D341Med (cell line): ENCODE measurements around the gene EEA1.

Source experiments
- DNase-seq: peaks from one replicate; pipeline ENCODE4 v3.0.0; 2012; ENCODE audit warnings: low spot score

EEA1 gene

DNA sequence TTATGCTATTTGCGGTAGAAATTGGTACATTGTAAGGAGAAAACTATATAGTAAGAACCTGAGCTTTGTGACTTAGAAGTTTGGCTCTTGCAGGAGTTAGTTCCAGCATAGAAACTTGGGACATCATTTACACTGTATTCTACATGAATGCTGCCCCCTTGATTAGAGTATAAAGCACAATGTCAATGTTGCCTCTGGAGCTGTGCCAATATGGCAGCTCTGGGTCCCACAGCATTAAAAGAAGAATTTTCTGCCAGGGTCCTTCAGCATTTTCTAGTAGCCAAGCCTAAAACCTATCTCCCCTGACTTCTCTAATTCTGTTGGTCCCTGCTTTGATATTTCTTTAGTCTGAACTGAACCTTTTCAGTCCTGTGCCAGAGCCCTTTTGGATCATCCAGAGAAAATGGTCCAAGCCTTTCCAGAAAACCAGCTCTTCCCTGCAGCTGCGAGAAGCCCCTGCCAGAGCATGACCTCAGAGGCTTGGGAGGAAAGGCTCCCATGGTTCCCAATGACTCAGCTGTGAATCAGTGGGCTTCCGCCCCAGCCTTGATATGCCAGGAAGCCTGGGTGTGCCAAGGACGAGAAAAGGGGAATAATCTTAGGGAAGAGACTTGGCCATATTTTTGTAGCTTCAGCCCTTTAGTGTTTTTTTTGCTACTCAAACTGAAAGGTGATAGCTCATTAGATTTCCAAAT, 183.1 kb downstream of the EEA1 start:
- DNase-seq: no peak

DNA sequence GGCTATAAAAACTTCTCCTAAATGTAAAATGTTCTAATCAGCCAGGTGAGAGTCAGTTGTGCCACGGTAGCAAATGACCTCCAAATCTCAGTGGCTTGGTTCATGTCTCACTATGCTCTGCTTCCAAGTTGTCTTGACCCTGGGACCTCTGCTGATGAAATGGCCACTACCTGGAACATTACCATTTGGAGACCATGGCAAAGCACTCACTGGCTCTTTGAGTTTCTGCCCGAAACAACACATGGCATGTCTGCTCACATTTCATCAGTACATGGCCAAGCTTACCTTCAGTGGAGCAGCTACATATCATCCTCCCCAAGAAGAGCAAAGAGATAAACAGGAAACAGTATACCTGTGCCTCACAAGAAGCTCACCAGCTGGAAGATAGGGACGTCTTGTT, 186.1 kb downstream of the EEA1 start:
- DNase-seq: no peak

DNA sequence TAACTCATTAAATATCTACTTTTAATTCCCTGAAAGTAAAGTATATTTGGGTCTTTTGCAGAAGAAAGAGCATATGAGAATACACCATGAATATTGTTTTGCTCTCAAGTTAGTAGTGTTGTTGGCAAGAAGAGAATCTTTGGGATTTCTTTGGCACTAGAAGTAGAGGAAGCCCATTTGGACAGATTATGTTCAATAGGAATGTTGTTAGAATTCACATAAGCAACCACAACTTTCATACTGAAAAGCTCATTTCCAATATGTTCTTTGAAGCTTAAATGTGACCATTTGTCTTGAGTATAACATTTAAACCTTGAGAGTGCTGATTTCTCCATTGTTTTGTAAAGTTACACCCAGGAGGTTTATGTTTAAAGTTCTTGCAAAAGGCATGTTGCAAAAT, 188.7 kb downstream of the EEA1 start:
- no peak for DNase-seq

DNA sequence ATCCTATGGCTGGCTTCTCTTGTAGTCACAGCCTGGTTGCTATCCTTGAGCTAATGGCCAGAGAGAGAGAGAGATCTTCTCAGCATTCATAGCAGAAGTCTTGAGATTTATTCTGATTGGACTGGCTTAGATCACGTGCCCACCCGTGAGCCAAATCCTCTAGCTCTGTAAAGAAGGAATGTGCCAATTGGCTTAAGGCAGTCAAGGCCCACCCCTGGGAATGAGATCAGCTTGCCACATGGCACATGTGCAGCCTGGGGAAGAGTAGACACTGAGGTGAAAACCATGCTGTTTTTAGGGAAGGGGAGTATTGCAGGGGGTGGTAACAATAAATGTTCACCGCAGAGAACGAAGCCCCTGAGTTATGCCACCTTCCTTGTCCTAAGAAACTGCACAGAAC, 190.0 kb downstream of the EEA1 start:
- peak; percentile 41 for DNase-seq

DNA sequence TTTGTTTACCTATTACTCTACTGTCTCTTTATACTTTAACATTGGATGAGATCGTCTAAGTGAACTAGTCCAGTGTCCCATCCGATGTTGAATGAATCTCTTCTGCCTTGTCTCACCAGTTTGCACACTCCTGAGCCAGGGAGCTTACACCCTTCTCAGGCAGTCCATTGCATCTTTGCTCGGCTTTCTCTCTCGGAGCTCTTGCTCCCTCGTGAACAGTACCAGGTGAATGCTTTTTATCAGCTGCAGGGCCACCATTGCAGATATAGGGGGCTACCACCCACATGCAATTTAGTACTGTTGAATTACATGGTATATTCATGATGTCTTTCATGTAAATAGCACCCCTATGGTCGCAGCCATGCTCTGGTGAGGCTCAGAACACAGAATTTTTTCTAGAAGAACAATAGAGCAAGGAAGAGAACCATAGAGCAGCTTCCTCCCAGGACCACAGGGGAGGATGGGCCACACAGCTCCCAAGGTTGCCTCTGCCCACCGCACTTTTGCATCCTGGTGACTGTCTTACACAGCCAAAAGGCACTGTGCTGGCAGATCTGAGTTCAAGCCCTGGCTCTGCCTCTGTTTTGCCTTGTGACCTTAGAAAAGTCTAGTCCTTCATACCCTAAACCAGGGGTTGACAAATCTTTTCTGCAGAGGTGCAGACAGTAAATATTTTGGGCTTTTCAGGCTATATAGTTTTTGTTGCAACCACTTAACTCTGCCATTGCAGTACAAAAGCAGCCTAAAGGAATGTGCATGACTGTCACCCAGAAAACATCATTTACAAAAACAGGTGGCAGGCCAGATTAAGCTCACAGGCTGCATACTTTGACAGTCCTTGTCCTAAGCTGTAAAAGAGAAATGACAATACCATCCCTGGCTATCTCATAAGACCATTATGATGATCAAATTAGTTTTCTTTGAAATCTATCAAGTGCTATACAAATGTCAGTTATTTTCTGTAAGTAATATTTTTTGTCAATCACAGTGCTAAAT, 190.9 kb downstream of the EEA1 start:
- no peak for DNase-seq

DNA sequence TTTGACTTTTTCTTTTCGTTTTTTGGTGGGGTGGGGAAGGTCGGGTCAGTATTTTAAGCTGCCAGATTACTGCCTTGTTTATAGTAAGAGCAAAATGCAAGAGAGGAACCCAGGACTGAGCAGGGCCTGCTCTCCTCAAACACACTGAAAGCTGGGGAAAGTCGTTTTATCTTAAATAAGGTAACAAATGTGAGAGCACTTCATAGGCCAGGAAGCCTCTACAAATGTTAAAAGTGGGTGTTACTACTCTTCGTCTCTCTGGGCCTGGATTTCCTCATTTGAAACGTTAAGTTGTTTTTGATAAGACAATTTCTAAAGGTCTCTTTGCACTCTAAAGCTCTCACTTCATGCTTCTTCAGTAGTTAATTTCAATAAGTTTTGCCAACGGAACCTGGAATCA, 192.5 kb downstream of the EEA1 start:
- DNase-seq: no peak

DNA sequence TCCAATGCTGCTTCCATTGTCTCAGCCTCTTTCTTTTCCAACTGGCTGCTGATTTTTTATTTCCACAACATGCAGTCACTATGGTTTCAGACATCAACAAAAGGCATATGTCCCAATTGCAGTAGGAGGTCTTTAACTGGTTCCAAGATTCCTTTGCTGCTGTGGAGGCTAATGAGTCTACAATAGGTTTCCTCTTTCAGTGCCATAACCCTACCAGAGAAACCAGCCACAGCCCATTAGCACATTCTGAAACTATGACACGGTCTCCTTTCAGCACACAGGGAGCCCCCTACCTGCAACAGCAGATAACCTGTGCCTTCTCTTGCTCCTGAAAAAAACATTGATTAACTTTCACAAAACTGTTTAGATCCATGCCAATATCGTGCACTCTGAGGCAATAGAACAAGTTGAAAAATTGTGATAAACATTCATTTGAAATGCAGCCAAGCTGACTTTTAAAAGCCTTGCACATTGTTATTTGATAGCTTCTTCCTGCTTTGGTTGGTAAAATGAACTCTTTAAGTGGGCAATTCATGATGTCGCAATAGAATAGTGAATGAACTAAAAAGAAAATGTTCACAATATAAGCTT, 193.9 kb downstream of the EEA1 start:
- DNase-seq: no peak

DNA sequence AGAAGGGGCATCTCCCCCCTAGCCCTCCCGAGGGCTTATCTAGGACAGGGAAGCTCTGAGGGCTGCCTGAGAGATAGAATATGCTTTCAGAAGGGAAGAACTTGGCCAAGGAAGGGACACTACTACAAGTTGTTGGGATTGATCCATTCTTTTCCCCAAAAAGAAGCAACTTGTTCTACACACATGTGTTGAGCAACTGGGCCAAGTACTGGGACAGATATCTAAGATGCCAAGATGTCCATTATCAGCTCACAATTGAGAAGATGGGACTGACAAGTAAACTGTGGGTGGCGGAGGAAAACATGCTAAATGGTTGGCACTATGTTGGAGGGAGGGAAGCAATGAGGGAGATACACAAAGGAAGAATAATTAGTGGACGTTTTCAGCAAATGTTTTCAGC, 195.4 kb downstream of the EEA1 start:
- DNase-seq: no peak

DNA sequence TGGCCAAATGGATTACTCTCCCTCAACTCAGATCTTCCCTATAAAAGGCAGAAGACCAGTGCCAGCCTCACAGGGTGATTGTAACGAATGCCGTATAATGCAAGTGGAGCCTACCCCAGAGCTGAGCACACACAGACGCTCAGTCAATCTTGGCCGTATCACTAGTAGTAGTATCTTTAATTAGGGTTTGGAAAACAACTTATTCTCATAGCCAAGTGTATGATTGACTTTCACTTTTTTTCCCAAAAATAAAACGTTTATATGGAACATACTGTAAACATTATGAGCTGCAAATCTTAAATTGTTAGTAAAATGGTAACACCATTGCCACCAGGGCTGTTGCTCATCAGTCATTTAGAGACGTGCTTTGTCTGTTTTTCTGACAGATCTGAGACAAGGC, 195.9 kb downstream of the EEA1 start:
- no peak for DNase-seq

DNA sequence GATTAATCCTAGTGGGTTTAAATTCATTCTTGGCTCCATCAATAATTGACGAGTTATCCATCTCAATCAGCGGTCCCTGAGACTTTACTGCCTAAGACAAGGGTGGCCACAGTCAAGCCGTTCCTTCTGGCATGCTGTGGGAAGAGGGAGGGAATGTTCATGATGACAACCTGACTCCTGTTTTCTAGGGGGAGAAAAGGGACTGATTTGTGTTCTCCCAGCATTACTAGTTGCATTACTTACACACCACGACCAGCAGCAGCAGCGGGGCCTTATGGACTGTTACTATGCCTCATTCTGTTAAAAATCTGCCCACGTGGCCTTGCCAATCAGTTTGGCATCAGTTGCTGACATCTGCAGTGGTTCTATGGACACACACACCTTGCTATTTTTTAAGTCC, 196.4 kb downstream of the EEA1 start:
- no peak for DNase-seq

DNA sequence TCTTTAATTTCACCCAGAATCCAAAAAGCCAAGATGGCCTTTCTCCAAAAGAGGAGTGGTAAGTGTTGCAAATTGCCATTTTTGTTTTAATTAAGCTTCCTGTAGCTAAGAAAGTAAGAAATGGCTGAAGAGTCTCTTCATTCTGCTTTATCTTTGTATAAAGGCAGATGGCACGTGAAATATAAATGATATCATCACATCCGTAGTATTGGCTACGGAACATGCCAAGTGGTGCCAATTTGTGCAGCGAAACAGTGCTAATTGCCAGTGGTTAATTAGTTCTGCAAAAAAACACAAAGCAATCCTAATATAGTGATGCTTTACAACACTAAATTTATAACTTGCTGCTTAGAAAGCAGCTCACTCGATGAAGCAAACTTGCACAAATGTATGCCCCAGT, 196.9 kb downstream of the EEA1 start:
- DNase-seq: no peak

DNA sequence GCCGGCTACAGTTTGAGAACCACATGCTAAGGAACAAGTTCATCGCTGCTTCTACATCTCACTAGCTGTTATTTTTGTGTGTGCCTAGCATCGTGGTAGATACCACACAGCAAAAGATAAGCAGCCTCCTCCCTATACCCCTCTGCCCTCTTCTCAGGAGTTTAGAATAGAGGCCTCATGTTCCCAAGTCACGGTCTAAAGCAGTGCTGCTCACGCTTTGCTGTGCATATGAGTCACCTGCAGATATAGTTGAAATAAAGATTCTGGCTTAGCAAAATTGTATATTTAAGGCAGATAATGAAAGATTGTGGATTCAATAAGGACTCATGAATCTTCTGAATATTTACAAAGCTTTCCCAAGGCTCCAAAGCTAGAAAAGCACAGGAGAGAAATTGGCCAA, 198.3 kb downstream of the EEA1 start:
- no peak for DNase-seq

DNA sequence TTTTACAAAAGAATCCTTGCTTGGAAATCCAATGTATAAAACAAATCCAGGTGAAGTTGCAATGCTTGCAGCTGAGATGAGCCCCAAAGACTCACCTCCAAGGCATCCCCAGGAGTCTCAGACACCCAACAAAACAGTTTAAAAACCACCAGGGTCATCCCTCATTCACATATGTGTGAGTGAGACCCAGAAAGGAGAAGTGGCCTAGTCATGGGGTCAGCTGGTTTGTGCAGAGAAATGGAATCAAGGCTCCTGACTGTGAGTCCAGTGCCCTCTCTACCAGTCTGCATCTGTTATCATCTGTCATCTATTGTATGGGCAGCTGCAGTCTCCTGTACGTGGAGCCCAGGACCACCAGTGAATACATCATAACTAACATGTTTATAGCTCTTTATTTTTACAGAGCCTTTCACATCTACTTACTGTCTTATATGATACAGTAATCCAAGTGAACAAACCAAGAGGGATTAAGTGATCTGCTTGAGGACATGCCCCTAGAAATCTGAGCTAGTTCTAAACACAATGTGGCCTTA, 199.3 kb downstream of the EEA1 start:
- DNase-seq: no peak

DNA sequence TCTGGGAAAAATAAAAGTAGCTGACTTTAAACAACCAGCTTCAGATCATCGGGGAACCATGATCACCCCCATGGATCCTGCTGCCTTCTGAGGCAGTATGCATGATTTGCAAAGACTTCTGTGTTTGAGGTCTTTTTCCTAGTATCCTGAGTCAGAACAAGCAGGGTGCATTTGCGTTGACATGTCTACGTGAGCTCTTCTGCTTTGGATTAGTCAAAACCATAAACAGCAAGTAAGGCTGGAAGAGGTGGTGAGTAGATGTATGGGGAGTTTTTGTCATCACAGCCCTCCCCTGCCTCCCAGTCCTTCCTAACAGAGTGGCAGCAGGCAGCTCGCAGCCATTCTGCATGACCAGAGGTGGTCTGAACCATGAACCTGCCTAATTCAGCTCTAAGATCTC, 202.2 kb downstream of the EEA1 start:
- no peak for DNase-seq

DNA sequence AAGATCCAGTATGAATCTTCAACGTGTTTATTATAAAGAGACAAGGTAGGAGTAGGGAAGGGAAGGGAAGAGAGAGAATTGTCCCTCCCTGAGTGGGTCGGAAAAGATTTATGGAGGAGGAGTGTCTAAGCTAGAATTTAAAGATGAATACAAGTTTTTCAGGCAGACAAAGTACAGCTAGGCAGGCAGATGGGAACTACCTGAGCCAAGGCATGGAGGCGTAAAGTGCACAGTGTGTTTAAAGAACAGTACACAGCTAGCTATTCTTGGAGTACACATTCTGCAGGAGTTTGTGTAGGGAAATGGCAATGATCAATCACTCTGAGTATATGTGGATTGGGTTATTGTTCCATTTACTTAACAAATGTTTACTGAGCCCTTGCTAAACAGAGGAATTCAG, 206.2 kb downstream of the EEA1 start:
- DNase-seq: no peak

DNA sequence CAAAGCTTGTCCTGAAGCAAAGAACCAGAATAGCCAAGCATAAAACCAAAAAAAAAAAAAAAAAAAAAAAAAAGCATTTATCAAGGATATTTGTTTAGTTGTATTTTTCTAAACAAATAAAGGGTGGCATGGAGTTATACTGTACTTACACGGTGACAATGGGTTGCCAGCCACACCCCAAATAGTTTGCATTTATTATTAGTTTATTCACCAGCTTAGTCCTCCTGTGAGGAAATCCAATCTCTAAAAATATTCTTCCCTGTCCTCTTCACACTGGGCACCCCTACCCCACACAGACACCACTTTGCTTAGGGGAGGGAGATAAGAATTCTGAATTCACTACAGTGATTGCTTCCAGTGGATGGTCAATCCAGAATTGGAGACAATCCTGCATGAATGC, 207.4 kb downstream of the EEA1 start:
- no peak for DNase-seq

DNA sequence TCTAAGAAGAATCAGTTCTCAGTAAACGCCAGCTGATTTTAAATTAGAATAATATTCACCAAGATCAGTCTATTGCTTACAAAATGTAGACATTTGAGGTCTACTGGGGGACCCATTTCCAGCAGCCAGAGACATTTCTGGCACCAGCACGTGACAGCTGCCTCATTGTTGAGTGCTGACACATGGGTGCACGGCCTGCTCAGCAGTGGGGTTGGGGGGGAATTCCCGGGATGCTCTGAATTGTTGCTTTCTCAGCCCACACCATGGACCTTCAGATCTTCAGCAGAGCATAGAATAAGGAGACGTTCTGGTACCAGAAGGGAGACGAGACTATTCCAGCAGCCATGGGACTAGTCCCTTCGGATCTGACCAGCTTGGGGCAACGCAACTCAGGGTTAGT, 208.0 kb downstream of the EEA1 start:
- no peak for DNase-seq
